Measurements from ENCODE around the gene KRT78.

KRT78 gene

GRCh38 chr12:52833922-52834726 is 14.7 kb downstream of the KRT78 start, which contains the start of gene KRT79:
KRT79 (minus strand) TSS chr12:52834311; CDS start chr12:52834260, 51 bp downstream.
- no peak within 1 kb of the TSS for H3K4me3 ChIP-seq (replicated peaks; ENCODE audit: low read depth, low read length)
- no peak for DNase-seq (ENCODE audit: low read depth)
- TF ChIP-seq CTCF (IDR thresholded peaks at IDR 0.05; ENCODE audit: low read length, missing control alignments): no peak

GRCh38 chr12:52832985-52833905 is 15.5 kb downstream of the KRT78 start:
- no peak for TF ChIP-seq CTCF (IDR thresholded peaks at IDR 0.05; ENCODE audit: low read length, missing control alignments)
- no peak overlapping the region for H3K4me3 ChIP-seq (replicated peaks; ENCODE audit: low read depth, low read length)
- DNase-seq (ENCODE audit: low read depth): no peak

- DNase-seq (ENCODE audit: low read depth): no peak
- H3K4me3 ChIP-seq (replicated peaks; ENCODE audit: low read depth, low read length): no peak overlapping the region
- no peak for TF ChIP-seq CTCF (IDR thresholded peaks at IDR 0.05; ENCODE audit: low read length, missing control alignments)
These were observed 16.3 kb downstream of the KRT78 start for GRCh38 chr12:52832451-52832850.

GRCh38 chr12:52831251-52831650 is 17.5 kb downstream of the KRT78 start:
- no peak for DNase-seq (ENCODE audit: low read depth)
- no peak overlapping the region for H3K4me3 ChIP-seq (replicated peaks; ENCODE audit: low read depth, low read length)
- TF ChIP-seq CTCF (IDR thresholded peaks at IDR 0.05; ENCODE audit: low read length, missing control alignments): no peak

GRCh38 chr12:52829986-52830770 is 18.6 kb downstream of the KRT78 start:
- DNase-seq (ENCODE audit: low read depth): no peak
- H3K4me3 ChIP-seq (replicated peaks; ENCODE audit: low read depth, low read length): no peak overlapping the region
- TF ChIP-seq CTCF (IDR thresholded peaks at IDR 0.05; ENCODE audit: low read length, missing control alignments): no peak

- no peak overlapping the region for H3K4me3 ChIP-seq (replicated peaks; ENCODE audit: low read depth, low read length)
- peak; percentile 71 for DNase-seq (ENCODE audit: low read depth)
- no peak for TF ChIP-seq CTCF (IDR thresholded peaks at IDR 0.05; ENCODE audit: low read length, missing control alignments)
These were observed 20.2 kb downstream of the KRT78 start for GRCh38 chr12:52828591-52829021.
